ENCODE measurements around the gene EYS. TPM values are rescaled to one million over a fixed set of nuclear protein-coding genes. Genes with fewer than 3 reads are reported as not detected.

EYS gene
- total and polyA plus RNA-seq, 2 of the 8 experiments (the other 6 are each of a cell fraction or from before 2014, with no cell fraction given): 0.05 to 0.13 TPM

GRCh38 chr6:63787021-63787420 lies 1920.0 kb downstream of the EYS start (continued):
- TF ChIP-seq CHD7 (IDR thresholded peaks at IDR 0.05; ENCODE audit: insufficient replicate concordance, low read length) (no peak), CHD2 (IDR thresholded peaks at IDR 0.05; ENCODE audit: low read length) (no peak)

Measured in H1 (cell line).